ENCODE data around the gene RBPJ.

DNA sequence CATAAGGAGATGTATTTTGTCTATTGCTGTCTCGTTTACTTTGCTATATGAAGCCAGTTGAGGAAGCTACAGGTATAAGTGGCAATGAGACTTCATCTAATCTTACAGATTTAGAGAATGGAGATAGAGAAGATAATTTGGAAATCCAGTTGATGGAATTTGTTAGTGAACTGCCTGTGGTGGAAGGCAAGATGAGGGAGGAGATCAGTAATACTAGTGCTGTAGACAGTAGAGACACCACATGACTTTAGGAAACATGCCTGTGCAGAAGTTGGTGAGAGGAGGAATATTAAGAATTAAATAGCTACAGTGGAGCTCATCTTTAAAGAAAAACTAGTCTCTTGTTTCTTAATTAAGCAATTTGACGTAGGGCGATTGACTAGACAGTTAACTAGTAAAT lies 51.3 kb downstream of the RBPJ start:
- TF ChIP-seq, protein P1, sequence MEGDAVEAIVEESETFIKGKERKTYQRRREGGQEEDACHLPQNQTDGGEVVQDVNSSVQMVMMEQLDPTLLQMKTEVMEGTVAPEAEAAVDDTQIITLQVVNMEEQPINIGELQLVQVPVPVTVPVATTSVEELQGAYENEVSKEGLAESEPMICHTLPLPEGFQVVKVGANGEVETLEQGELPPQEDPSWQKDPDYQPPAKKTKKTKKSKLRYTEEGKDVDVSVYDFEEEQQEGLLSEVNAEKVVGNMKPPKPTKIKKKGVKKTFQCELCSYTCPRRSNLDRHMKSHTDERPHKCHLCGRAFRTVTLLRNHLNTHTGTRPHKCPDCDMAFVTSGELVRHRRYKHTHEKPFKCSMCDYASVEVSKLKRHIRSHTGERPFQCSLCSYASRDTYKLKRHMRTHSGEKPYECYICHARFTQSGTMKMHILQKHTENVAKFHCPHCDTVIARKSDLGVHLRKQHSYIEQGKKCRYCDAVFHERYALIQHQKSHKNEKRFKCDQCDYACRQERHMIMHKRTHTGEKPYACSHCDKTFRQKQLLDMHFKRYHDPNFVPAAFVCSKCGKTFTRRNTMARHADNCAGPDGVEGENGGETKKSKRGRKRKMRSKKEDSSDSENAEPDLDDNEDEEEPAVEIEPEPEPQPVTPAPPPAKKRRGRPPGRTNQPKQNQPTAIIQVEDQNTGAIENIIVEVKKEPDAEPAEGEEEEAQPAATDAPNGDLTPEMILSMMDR (IDR thresholded peaks at IDR 0.05) = no peak
- TF ChIP-seq ZFX (IDR thresholded peaks at IDR 0.05; ENCODE audit: borderline replicate concordance) = no peak
